WERI-Rb-1 (cell line): ENCODE data around the gene LRRC56.

Experiments used
- DNase-seq: peaks from one replicate; pipeline ENCODE4 v3.0.0-alpha.2; 2020
- H3K27ac ChIP-seq: fragments of 250-450 bp; sonication (Bioruptor Pico); 2 replicates; pipeline ENCODE4 v1.5.1; 2020; ENCODE audit warnings: mild to moderate bottlenecking, moderate library complexity
- H3K27me3 ChIP-seq: fragments of 250-450 bp; sonication (Bioruptor Pico); 2 replicates; pipeline ENCODE4 v1.5.1; 2021; ENCODE audit warnings: mild to moderate bottlenecking, low read depth, moderate library complexity; ENCODE audit not compliant: insufficient read depth, severe bottlenecking
- H3K36me3 ChIP-seq: fragments of 250-450 bp; sonication (Bioruptor Pico); 2 replicates; pipeline ENCODE4 v1.5.1; 2020; ENCODE audit warnings: mild to moderate bottlenecking, moderate library complexity
- H3K4me3 ChIP-seq: 2 replicates; pipeline ENCODE4 v1.5.1; 2011; ENCODE audit warnings: low read depth, mild to moderate bottlenecking, control low read depth, low read length
- H3K9me3 ChIP-seq: fragments of 250-450 bp; sonication (Bioruptor Pico); 2 replicates; pipeline ENCODE4 v1.5.1; 2021; ENCODE audit warnings: mild to moderate bottlenecking, moderate library complexity; ENCODE audit not compliant: severe bottlenecking
- TF ChIP-seq, protein P1 (sequence below): IDR thresholded peaks from 2 replicates; pipeline ENCODE4 v1.5.1; 2011; ENCODE audit warnings: low read depth, mild to moderate bottlenecking, control low read depth, inconsistent platforms, low read length

The LRRC56 gene

DNA sequence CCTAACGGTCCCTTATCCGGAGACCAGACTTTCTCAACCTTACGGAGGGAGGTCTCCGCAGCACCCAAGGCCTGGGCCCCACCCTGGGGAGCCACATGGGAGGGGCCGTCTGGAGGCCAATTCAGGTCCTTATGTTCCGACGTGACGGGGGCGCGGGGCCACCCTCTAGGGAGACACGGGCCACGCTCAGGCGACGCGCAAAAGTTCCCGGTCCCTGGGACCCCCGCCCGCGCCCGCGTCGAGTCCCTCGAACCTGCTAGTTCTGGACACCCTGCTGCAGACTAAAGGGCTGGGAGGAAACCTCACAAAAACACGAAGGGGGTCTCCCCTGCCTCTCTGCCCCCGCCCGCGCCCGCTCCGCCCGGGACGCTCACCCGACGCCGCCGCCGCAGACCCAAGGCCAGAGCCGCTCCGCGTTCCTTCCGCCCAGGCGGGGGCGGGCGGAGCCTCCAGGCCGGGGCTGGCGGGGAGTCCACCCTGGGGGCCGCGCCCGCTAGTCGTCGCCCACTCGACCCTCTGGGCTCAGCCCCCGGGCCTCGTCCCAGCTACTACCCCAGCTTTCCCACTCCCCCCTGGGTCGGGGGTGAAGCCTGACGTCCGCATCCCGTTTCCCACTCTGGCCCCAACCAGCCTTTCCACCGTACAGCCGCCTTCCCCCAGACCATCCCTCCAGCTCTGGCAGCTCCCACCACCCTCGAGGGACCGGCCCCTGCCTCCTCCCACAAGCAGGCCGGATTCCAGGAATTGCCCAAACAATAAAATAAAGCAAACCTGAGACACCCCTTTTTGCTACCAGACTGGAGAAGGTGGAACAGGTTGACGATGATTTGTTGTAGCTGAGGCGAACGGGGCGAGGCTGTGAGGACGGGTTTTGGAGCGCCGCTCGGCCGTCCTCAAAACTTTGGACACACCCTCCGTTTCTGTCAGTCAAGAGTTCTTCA, 33.0 kb upstream of the LRRC56 start:
- DNase-seq, result no peak
- Histone ChIP-seq H3K9me3 (no peaks in the 10 kb centered on the region), H3K27ac (no peak overlapping the region), H3K36me3 (peaks cover 42% of the 10 kb centered on the region), H3K27me3 (no peaks in the 10 kb centered on the region), H3K4me3 (no peak overlapping the region)
- TF ChIP-seq, protein P1, sequence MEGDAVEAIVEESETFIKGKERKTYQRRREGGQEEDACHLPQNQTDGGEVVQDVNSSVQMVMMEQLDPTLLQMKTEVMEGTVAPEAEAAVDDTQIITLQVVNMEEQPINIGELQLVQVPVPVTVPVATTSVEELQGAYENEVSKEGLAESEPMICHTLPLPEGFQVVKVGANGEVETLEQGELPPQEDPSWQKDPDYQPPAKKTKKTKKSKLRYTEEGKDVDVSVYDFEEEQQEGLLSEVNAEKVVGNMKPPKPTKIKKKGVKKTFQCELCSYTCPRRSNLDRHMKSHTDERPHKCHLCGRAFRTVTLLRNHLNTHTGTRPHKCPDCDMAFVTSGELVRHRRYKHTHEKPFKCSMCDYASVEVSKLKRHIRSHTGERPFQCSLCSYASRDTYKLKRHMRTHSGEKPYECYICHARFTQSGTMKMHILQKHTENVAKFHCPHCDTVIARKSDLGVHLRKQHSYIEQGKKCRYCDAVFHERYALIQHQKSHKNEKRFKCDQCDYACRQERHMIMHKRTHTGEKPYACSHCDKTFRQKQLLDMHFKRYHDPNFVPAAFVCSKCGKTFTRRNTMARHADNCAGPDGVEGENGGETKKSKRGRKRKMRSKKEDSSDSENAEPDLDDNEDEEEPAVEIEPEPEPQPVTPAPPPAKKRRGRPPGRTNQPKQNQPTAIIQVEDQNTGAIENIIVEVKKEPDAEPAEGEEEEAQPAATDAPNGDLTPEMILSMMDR, result no peak

DNA sequence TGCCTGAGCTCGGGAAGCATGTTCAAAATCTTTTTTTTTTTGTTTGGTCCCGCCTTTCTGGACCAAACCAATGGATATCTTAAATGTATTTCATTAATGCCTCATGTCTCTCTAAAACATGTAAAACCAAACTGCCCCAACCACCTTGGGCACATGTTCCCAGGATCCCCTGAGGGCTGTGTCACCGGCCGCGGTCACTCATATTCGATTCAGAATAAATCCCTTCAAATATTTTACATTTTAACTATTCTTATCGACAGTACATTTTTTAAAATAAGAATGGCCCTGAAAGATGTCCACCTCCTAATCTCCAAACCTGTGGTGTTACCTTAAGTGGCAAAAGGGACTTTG, 32.4 kb upstream of the LRRC56 start:
- no peak overlapping the region for H3K4me3 ChIP-seq
- DNase-seq, result no peak
- peaks cover 38% of the 10 kb centered on the region for H3K36me3 ChIP-seq
- no peaks in the 10 kb centered on the region for H3K27me3 ChIP-seq
- TF ChIP-seq, protein P1, result no peak
- no peaks in the 10 kb centered on the region for H3K9me3 ChIP-seq
- H3K27ac ChIP-seq, result no peak overlapping the region

DNA sequence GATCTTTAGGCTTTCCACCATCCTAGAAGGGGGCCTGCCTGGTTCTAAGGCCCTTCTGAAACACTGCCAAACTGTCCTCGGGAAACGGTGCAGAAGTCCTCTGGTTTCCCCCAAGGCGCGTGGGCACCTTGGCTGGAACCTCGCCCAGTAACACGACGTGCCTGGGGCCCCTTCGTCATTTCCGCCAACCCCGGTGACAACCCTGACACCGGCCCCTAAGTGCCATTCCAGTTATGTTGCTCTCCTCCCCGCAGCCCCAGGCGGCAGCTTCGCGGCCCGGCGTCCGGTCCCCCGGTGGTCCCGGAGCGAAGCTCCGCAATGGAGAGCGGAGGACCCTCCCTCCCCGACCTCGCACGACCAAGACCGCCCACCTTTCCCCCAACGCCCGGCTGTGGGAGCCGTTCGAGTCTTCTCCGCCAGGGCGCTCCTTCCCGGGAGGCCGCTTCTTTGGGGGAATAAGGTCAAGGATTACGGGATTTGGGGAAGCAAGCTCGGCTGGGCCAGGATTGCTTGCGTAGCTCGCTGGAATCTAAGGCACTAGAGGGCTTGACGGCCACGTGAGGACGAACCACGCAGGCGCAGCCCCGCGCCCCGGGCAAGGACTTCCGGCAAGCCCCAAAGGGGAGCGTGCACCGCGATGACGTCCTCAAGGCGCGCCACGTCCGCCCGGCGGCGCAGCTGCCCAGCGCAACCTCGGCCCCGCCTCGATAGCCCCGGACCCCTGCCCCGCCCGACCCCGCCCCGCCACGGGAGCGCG, 30.9 kb upstream of the LRRC56 start:
- no peaks in the 10 kb centered on the region for H3K9me3 ChIP-seq
- peak overlapping the region; percentile 98 for H3K27ac ChIP-seq
- TF ChIP-seq, protein P1, result no peak
- peak overlapping the region; percentile 63 for H3K4me3 ChIP-seq
- DNase-seq, result peak; percentile 97
- no peaks in the 10 kb centered on the region for H3K27me3 ChIP-seq
- H3K36me3 ChIP-seq, result peaks cover 30% of the 10 kb centered on the region

DNA sequence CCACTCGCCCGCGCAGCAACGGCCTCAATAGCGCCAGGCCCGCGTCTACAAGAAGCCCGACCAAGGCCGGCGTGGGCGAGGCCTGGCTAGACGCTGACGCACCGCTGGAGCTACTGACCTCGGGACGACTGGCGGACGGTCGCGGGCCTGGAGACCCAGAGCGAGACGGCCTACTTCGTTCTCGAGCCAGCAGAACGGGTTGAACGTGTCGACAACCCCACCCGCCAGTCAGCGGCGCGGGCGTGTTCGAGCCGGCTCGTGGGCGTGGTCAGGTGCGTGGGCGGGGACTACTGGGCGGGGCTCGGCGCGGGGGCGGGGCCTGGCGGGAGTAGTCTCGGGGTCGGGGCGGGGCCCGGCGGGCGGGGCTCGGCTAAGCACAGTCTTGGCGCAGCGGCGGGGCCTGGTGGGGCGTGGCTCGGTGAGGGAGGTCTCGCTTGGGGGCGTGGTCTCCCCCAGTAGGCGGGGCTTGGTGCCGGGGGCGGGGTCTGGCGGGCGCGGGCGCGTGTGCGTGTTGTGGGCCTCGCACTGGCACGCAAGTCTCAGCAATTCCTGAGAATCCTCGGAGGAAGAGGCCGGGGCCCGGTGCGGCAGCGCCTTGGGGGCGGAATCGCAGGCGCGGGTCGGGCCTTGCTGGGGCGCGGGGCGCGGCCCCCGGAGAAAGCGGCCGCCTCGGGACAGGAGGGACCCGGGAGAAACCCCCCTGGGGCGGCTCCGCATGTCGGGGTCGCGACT, 30.2 kb upstream of the LRRC56 start, which contains the start of gene RNH1:
Gene RNH1 (minus strand): TSS at position 248 of the 732 bp plus-strand sequence. CDS start 5,080 bp downstream, outside the sequence.
- H3K36me3 ChIP-seq, result peaks cover 27% of the 10 kb centered on the region
- H3K4me3 ChIP-seq, result peak within 1 kb of the TSS; percentile 63
- H3K27ac ChIP-seq, result peak within 1 kb of the TSS; percentile 98
- TF ChIP-seq, protein P1, result no peak
- H3K27me3 ChIP-seq, result no peaks in the 10 kb centered on the region
- no peaks in the 10 kb centered on the region for H3K9me3 ChIP-seq
- DNase-seq, result peak; percentile 97

DNA sequence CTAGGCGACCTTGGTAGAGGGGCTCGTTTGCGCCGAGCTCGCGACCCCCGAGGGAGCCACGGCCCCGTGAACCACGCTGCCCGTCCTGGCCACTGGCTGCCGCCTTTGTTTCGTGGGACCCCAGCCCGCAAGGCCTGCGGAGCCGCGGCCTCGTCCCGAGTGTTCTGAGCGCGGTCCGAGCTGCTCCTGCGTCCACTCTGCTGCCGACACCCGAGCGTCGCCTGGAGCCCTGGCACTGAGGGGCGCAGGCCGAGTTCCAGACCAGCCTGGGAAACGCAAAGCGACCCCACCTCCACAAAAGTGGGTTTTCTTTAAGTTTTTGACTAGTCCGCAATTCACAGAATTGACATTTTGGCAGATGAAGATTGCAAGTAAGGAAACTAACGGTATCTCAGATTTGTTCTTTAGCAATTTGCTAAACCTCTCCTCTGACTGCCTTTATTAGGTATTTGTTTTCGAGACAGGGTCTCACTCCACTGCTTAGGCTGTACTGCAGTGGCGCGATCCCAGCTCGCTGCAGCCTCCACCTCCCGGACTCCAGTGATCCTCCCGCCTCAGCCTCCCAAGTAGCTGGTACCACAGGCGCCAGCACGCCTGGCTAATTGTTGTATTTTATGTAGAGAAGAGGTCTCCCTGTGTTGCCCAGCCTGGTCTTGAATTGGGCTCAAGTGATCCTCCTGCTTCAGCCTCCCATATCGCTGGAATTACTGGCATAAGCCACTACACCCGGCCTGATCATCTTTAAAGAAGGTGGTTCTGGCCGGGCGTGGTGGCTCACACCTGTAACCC, 29.4 kb upstream of the LRRC56 start:
- Histone ChIP-seq H3K4me3 (peak overlapping the region; percentile 55), H3K36me3 (peaks cover 28% of the 10 kb centered on the region), H3K9me3 (no peaks in the 10 kb centered on the region), H3K27ac (peak overlapping the region; percentile 69), H3K27me3 (no peaks in the 10 kb centered on the region)
- TF ChIP-seq, protein P1, result no peak
- no peak for DNase-seq
